ENCODE results near the gene PSMA1. TPM values are rescaled to one million over a fixed set of nuclear protein-coding genes. Genes with fewer than 3 reads are reported as not detected.
"Not testable (repeated sequence)": the region's sequence is repeated elsewhere in the genome, so short reads cannot be mapped to it uniquely, and the experiment has no call there.

Gene PSMA1
- 98.7 and 217 TPM in 2 replicates for total RNA-seq (2014; rRNA removed; shearing (Covaris generic); ENCODE audit: low replicate concordance)

GRCh38 chr11:14519917-14520746, at the start of gene PSMA1:
Gene PSMA1 (minus strand): TSS chr11:14520386. CDS start chr11:14520299, 87 bp downstream.
- Histone ChIP-seq H3K4me2 (ENCODE audit: low read depth, low read length, poor library complexity, severe bottlenecking) (peak within 1 kb of the TSS; percentile 100), H3K27me3 (ENCODE audit: low read length) (no peaks in the 10 kb centered on the region), H3K36me3 (ENCODE audit: insufficient read depth, low read length) (peaks cover 15% of the 10 kb centered on the region; the same call in 1 of the 2 replicates), H3K9me3 (ENCODE audit: low read length) (no peaks in the 10 kb centered on the region), H3K27ac (ENCODE audit: low read length) (peak within 1 kb of the TSS; percentile 69), H3K4me1 (ENCODE audit: low read length) (peaks cover 19% of the 10 kb centered on the region), H3K9me2 (replicated peaks; ENCODE audit: insufficient read depth, low read length) (no peaks in the 10 kb centered on the region), H2AFZ (ENCODE audit: low read length) (peak within 1 kb of the TSS; percentile 100), H3K79me2 (ENCODE audit: low read length) (peaks cover 35% of the 10 kb centered on the region), H3K9ac (ENCODE audit: low read length) (peak within 1 kb of the TSS; percentile 88), H3K4me3 (ENCODE audit: low read length) (peak within 1 kb of the TSS; percentile 95), H4K20me1 (ENCODE audit: insufficient read depth, low read depth, low read length) (peaks cover 12% of the 10 kb centered on the region; the same call in 1 of the 2 replicates)
- DNase-seq: peak; percentile 96

DNA sequence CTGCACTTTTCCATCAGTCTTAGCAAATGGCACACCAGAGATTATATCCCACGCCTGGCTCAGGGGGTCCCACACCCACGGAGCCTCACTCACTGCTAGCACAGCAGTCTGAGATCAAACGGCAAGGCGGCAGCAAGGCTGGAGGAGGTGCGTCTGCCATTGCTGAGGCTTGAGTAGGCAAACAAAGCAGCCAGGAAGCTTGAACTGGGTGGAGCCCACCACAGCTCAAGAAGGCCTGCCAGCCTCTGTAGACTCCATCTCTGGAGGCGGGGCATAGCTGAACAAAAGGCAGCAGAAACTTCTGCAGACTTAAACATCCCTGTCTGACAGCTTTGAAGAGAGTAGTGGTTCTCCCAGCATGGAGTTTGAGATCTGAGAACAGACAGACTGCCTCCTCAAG, 49.3 kb upstream of the PSMA1 start:
- not testable (repeated sequence) for H3K4me3 ChIP-seq (ENCODE audit: low read length); H3K9me2 ChIP-seq (replicated peaks; ENCODE audit: insufficient read depth, low read length); H3K27ac ChIP-seq (ENCODE audit: low read length); H3K27me3 ChIP-seq (ENCODE audit: low read length); H3K4me1 ChIP-seq (ENCODE audit: low read length); DNase-seq; H3K9me3 ChIP-seq (ENCODE audit: low read length); H3K9ac ChIP-seq (ENCODE audit: low read length); H3K79me2 ChIP-seq (ENCODE audit: low read length); H4K20me1 ChIP-seq (ENCODE audit: insufficient read depth, low read depth, low read length); H3K4me2 ChIP-seq (ENCODE audit: low read depth, low read length, poor library complexity, severe bottlenecking); H2AFZ ChIP-seq (ENCODE audit: low read length); H3K36me3 ChIP-seq (ENCODE audit: insufficient read depth, low read length)

- Histone ChIP-seq H3K9me2 (replicated peaks; ENCODE audit: insufficient read depth, low read length) (no peaks in the 10 kb centered on the region), H3K4me1 (ENCODE audit: low read length) (peaks cover 4% of the 10 kb centered on the region; the same call in 1 of the 2 replicates), H3K9me3 (ENCODE audit: low read length) (no peaks in the 10 kb centered on the region), H3K4me3 (ENCODE audit: low read length) (no peak overlapping the region), H2AFZ (ENCODE audit: low read length) (no peak overlapping the region), H3K27me3 (ENCODE audit: low read length) (no peaks in the 10 kb centered on the region), H3K4me2 (ENCODE audit: low read depth, low read length, poor library complexity, severe bottlenecking) (no peak overlapping the region), H4K20me1 (ENCODE audit: insufficient read depth, low read depth, low read length) (no peaks in the 10 kb centered on the region), H3K79me2 (ENCODE audit: low read length) (no peaks in the 10 kb centered on the region), H3K9ac (ENCODE audit: low read length) (no peak overlapping the region), H3K36me3 (ENCODE audit: insufficient read depth, low read length) (no peaks in the 10 kb centered on the region), H3K27ac (ENCODE audit: low read length) (no peak overlapping the region)
- no peak for DNase-seq
Measured at GRCh38 chr11:14567064-14567651, 47.0 kb upstream of the PSMA1 start.

GRCh38 chr11:14566331-14567063, 46.3 kb upstream of the PSMA1 start:
- H3K9me3 ChIP-seq (ENCODE audit: low read length): no peaks in the 10 kb centered on the region
- H3K79me2 ChIP-seq (ENCODE audit: low read length): no peaks in the 10 kb centered on the region
- peaks cover 4% of the 10 kb centered on the region; the same call in 1 of the 2 replicates for H3K4me1 ChIP-seq (ENCODE audit: low read length)
- no peak overlapping the region for H3K4me3 ChIP-seq (ENCODE audit: low read length)
- no peaks in the 10 kb centered on the region for H3K36me3 ChIP-seq (ENCODE audit: insufficient read depth, low read length)
- H3K27me3 ChIP-seq (ENCODE audit: low read length): no peaks in the 10 kb centered on the region
- H2AFZ ChIP-seq (ENCODE audit: low read length): no peak overlapping the region
- no peaks in the 10 kb centered on the region for H3K9me2 ChIP-seq (replicated peaks; ENCODE audit: insufficient read depth, low read length)
- DNase-seq: no peak
- H4K20me1 ChIP-seq (ENCODE audit: insufficient read depth, low read depth, low read length): no peaks in the 10 kb centered on the region
- no peak overlapping the region for H3K9ac ChIP-seq (ENCODE audit: low read length)
- H3K27ac ChIP-seq (ENCODE audit: low read length): no peak overlapping the region
- no peak overlapping the region for H3K4me2 ChIP-seq (ENCODE audit: low read depth, low read length, poor library complexity, severe bottlenecking)

DNA sequence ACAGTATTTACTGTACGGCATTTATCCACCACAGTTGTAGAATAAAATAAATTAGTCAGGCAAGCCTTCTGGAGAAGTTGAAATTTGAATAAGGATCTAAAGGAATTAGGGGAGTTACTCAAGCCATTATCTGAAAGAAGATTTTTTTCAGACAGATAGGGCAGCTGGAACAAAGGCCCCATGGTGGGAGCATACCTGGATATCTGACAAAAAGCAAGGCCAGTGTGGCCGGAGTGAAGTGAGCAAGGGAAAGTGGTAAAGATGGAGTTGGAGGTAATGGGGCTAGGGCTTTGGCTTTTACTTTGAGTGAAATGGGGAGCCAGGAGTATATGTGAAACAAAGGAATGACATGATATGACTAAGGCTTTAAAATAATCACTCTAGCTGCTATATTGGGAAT, 45.7 kb upstream of the PSMA1 start:
- Histone ChIP-seq H3K27me3 (ENCODE audit: low read length) (no peaks in the 10 kb centered on the region), H2AFZ (ENCODE audit: low read length) (no peak overlapping the region), H3K4me2 (ENCODE audit: low read depth, low read length, poor library complexity, severe bottlenecking) (no peak overlapping the region), H3K79me2 (ENCODE audit: low read length) (no peaks in the 10 kb centered on the region), H4K20me1 (ENCODE audit: insufficient read depth, low read depth, low read length) (no peaks in the 10 kb centered on the region), H3K27ac (ENCODE audit: low read length) (no peak overlapping the region), H3K9ac (ENCODE audit: low read length) (no peak overlapping the region), H3K9me2 (replicated peaks; ENCODE audit: insufficient read depth, low read length) (no peaks in the 10 kb centered on the region), H3K4me3 (ENCODE audit: low read length) (no peak overlapping the region), H3K9me3 (ENCODE audit: low read length) (no peaks in the 10 kb centered on the region), H3K4me1 (ENCODE audit: low read length) (peaks cover 4% of the 10 kb centered on the region; the same call in 1 of the 2 replicates), H3K36me3 (ENCODE audit: insufficient read depth, low read length) (no peaks in the 10 kb centered on the region)
- DNase-seq: no peak

DNA sequence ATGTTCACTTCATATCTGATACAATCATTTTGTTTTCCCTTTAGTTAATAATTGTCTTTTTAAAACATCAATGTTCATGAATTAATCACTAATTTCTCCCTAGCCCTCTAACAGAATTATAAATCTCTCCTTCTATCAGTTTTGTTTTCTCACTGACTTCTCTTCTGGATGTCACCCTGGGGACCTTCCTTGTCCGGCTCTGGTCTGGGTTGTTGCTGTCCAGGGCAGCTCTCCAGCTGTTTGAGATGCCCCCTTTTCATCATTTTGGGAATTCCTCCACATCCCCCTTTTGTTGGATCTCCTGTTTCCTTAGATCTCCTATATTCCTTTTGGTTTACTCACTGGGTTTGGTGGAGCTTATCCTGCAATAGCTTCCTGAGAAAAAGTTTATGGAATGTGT, 35.6 kb upstream of the PSMA1 start:
- no peak for DNase-seq
- Histone ChIP-seq H4K20me1 (ENCODE audit: insufficient read depth, low read depth, low read length) (no peaks in the 10 kb centered on the region), H3K4me1 (ENCODE audit: low read length) (no peaks in the 10 kb centered on the region), H3K4me3 (ENCODE audit: low read length) (no peak overlapping the region), H3K27me3 (ENCODE audit: low read length) (no peaks in the 10 kb centered on the region), H3K9ac (ENCODE audit: low read length) (no peak overlapping the region), H3K4me2 (ENCODE audit: low read depth, low read length, poor library complexity, severe bottlenecking) (no peak overlapping the region), H3K36me3 (ENCODE audit: insufficient read depth, low read length) (no peaks in the 10 kb centered on the region), H2AFZ (ENCODE audit: low read length) (no peak overlapping the region), H3K79me2 (ENCODE audit: low read length) (no peaks in the 10 kb centered on the region), H3K9me3 (ENCODE audit: low read length) (no peaks in the 10 kb centered on the region), H3K27ac (ENCODE audit: low read length) (no peak overlapping the region), H3K9me2 (replicated peaks; ENCODE audit: insufficient read depth, low read length) (no peaks in the 10 kb centered on the region)

DNA sequence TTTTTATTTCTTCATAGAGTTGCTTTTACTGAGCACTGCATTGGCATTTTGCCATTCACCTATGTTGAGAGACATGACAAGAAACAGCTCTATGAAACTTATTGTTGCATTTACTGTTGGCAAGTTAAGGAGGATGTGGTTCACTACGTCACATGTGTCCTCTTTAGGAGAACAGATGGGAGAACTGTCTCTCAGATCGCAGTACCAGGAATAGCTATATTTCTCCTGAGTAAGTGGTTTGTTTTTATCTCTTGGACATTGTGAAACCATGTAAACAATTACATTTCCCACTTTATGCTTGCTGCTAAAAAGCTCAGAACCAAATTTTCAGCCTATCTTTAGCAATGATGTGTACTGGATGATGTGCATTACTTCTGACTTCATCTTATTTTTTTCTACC, 34.8 kb upstream of the PSMA1 start:
- H4K20me1 ChIP-seq (ENCODE audit: insufficient read depth, low read depth, low read length): no peaks in the 10 kb centered on the region
- no peak for DNase-seq
- no peaks in the 10 kb centered on the region for H3K27me3 ChIP-seq (ENCODE audit: low read length)
- H3K9me3 ChIP-seq (ENCODE audit: low read length): no peaks in the 10 kb centered on the region
- H2AFZ ChIP-seq (ENCODE audit: low read length): no peak overlapping the region
- no peak overlapping the region for H3K27ac ChIP-seq (ENCODE audit: low read length)
- H3K4me2 ChIP-seq (ENCODE audit: low read depth, low read length, poor library complexity, severe bottlenecking): no peak overlapping the region
- no peaks in the 10 kb centered on the region for H3K36me3 ChIP-seq (ENCODE audit: insufficient read depth, low read length)
- no peaks in the 10 kb centered on the region for H3K4me1 ChIP-seq (ENCODE audit: low read length)
- H3K9ac ChIP-seq (ENCODE audit: low read length): no peak overlapping the region
- H3K9me2 ChIP-seq (replicated peaks; ENCODE audit: insufficient read depth, low read length): no peaks in the 10 kb centered on the region
- no peak overlapping the region for H3K4me3 ChIP-seq (ENCODE audit: low read length)
- no peaks in the 10 kb centered on the region for H3K79me2 ChIP-seq (ENCODE audit: low read length)

DNA sequence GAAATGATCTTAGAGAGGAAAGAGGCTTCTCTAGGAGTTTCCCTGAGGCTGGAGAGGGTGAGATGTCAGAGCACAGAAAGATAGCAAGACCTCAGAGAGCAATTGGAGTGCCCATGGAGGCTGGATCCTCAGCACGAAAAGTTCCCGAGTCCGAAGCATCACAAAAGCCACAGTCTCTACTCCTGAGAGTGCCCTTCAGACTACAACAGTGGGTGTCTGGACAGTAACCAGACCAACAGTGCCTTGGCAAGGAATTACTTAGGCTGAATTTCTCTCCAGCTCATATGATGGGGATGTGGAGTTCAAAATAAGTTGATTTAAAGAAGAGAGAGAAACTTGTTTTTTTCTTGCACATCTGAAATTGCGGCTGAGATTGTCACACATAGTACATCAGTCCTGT, 31.9 kb upstream of the PSMA1 start:
- H3K4me1 ChIP-seq (ENCODE audit: low read length): no peaks in the 10 kb centered on the region
- no peaks in the 10 kb centered on the region for H3K27me3 ChIP-seq (ENCODE audit: low read length)
- no peaks in the 10 kb centered on the region for H3K9me2 ChIP-seq (replicated peaks; ENCODE audit: insufficient read depth, low read length)
- no peaks in the 10 kb centered on the region for H3K36me3 ChIP-seq (ENCODE audit: insufficient read depth, low read length)
- H3K27ac ChIP-seq (ENCODE audit: low read length): no peak overlapping the region
- H3K9ac ChIP-seq (ENCODE audit: low read length): no peak overlapping the region
- H2AFZ ChIP-seq (ENCODE audit: low read length): no peak overlapping the region
- no peak overlapping the region for H3K4me3 ChIP-seq (ENCODE audit: low read length)
- no peak overlapping the region for H3K4me2 ChIP-seq (ENCODE audit: low read depth, low read length, poor library complexity, severe bottlenecking)
- no peaks in the 10 kb centered on the region for H3K79me2 ChIP-seq (ENCODE audit: low read length)
- DNase-seq: no peak
- no peaks in the 10 kb centered on the region for H3K9me3 ChIP-seq (ENCODE audit: low read length)
- no peaks in the 10 kb centered on the region for H4K20me1 ChIP-seq (ENCODE audit: insufficient read depth, low read depth, low read length)

All from Karpas-422 (cell line).